Cardiac fibroblast (primary cell): Measurements from ENCODE around the gene ANKRD44.
"Not testable (repeated sequence)": the region's sequence is repeated elsewhere in the genome, so short reads cannot be mapped to it uniquely, and the experiment has no call there.

Experiments
- DNase-seq, 2 donors: peaks; one replicate each; pipeline versions ENCODE4 v3.0.0 to v3.0.0-alpha.2; 2010; ENCODE audit warnings: low read depth in 2 of 2
- H3K4me3 ChIP-seq, 2 donors: replicated peaks in 1 of 2; 1 replicate in 1 of 2; 2 replicates in 1 of 2; pipeline ENCODE4 v1.5.1; 2011; ENCODE audit warnings: low read depth in 2 of 2, low read length in 2 of 2, mild to moderate bottlenecking in 2 of 2, moderate library complexity in 1 of 2
- TF ChIP-seq, protein P1 (sequence below): IDR thresholded peaks from one replicate; pipeline ENCODE4 v1.5.1; 2011; ENCODE audit warnings: low read depth, mild to moderate bottlenecking, low read length, inconsistent platforms

The ANKRD44 gene

DNA sequence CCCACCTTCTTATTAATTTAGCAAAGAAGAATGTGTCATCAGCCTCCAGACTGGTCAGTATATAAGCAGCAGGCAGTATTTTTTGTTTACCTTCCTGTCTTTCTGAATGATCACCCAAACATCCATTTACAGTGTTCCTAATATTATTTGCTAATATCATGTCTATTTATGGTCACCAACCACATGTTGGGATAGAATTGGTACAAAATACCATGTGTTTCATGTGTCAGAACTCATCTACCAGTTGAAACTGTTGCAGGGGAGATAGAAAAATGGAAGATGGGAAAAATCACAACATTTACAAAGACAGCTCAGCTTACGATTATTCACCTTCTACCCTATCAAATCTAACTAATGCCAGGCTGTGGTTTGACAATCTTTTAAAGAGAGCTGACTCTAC lies 66.2 kb downstream of the ANKRD44 start:
- no peak for DNase-seq
- H3K4me3 ChIP-seq, result no peak overlapping the region
- TF ChIP-seq, protein P1, sequence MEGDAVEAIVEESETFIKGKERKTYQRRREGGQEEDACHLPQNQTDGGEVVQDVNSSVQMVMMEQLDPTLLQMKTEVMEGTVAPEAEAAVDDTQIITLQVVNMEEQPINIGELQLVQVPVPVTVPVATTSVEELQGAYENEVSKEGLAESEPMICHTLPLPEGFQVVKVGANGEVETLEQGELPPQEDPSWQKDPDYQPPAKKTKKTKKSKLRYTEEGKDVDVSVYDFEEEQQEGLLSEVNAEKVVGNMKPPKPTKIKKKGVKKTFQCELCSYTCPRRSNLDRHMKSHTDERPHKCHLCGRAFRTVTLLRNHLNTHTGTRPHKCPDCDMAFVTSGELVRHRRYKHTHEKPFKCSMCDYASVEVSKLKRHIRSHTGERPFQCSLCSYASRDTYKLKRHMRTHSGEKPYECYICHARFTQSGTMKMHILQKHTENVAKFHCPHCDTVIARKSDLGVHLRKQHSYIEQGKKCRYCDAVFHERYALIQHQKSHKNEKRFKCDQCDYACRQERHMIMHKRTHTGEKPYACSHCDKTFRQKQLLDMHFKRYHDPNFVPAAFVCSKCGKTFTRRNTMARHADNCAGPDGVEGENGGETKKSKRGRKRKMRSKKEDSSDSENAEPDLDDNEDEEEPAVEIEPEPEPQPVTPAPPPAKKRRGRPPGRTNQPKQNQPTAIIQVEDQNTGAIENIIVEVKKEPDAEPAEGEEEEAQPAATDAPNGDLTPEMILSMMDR, result no peak

DNA sequence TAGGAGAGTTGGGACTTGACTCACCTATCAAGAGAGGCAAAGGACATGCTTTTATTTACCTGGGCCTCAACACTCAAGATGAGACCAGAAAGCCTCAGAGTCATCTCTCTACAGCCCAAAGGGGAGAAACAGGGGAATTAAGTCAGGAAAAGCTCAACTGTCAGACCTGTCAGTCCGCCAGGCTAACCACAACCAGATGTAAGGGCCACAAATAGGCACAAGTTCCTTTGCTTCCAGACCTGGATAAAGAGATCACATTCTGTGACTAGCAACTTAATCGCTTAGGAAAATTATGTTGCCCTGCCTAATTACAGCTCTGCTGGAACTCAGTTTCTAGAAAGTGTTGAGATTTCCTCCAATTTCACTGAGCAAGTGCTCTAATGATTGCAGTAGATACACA lies 67.9 kb downstream of the ANKRD44 start:
- no peak overlapping the region for H3K4me3 ChIP-seq
- no peak for DNase-seq
- TF ChIP-seq, protein P1, result no peak

DNA sequence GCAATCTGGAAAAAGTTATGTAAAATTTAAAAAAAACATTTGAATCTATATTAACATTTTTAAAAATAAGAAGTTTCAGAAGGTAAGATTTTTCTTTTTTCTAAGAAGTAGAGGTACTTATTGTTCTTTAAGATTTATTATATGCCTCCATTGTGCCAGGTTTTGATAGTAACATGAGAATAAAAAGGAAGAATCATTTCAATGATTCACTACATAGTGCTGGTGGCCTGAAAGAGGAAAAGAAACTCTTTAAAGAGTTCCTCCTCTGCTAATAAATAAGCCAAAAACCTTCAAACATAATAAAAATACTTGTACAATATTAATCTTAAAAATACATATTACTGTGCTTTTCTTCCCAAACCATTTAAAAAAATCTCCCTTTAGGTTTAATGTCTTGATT lies 69.0 kb downstream of the ANKRD44 start:
- DNase-seq, result no peak
- H3K4me3 ChIP-seq, result no peak overlapping the region
- TF ChIP-seq, protein P1, result no peak

DNA sequence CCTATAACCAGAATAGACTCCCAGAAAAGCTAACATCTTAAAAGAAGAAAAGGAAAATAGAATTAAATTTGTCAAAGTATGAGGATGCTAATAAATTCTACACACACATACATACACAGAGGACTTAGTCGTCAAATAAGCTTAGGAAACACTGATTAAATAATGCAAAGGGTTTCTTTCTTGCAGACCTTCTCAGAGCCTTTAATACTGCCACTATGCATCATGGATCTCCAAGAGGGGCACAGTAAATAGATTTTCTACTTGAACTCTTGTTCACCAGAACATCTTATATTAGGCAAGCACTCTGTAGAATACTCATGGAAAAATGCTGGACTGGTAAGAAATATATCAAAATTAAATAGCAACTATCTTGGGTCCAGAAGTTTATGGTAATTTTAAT lies 69.4 kb downstream of the ANKRD44 start:
- TF ChIP-seq, protein P1, result no peak

DNA sequence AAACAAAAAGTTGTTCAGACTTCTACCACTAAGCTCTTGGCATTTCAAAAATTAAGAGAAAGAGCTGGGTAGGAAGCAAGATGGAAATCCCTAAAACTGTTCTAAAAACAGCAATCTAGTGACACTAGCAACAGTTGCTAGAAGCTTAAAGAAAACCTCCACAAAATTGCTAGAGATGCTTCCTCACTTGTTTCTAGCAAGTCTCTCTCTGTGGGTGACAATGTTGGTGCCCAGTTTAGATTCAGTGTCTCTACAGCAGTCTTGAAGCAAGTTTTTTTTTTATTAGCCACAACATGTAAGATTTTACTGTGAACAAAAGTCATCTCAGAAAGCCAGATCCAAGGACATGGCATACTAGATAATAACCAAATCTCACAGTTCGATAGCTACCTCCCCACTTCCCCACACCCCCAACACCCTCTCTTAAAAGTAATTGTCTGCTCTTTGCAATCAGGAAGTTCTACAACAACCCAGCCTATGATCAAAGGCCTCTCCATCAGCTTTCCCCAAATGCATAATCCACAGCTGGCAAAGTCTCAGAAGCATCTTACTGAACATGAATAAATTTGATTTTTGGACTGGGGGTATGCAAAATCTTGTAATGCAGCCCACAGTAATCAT lies 70.0 kb downstream of the ANKRD44 start:
- TF ChIP-seq, protein P1, result no peak
- no peak overlapping the region for H3K4me3 ChIP-seq
- no peak for DNase-seq

More for the DNA sequence above, 69.4 kb downstream of the ANKRD44 start:
- no peak for DNase-seq
- no peak overlapping the region for H3K4me3 ChIP-seq

DNA sequence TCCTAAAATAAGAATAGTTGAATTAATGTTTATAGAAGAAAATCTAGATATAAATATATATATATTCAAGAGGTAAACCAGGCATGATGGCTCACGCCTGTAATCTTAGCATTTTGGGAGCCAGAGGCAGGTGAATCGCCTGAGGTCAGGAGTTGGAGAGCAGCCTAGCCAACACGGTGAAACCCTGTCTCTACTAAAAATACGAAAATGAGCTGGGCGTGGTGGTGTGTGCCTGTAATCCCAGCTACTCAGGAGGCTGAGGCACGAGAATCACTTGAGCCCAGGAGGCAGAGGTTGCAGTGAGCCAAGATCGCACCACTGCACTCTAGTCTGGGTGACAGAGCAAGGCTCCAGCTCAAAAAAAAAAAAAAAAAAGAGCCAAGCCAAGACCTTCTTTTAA lies 70.6 kb downstream of the ANKRD44 start:
- not testable (repeated sequence) for H3K4me3 ChIP-seq, DNase-seq

DNA sequence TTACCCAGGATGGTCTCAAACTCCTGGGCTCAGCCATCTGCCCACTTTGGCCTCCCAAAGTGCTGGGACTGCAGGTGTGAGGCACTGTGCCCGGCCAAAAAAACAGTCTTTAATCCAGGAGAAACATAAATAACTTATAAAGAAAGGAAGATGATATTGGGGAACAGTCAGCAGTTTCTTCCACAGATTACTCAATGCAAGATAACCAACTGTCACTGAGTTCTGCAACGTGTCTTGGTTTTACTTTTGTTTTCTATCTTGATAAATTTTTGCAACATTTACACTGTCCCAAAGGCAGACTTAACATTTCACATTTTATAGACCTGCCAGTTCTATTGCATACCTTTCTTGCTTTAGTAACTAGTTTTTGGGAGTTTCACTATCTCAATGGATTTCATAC lies 71.1 kb downstream of the ANKRD44 start:
- no peak overlapping the region for H3K4me3 ChIP-seq
- TF ChIP-seq, protein P1, result no peak
- no peak for DNase-seq
